ENCODE measurements around the gene FCER2.

FCER2 gene

DNA sequence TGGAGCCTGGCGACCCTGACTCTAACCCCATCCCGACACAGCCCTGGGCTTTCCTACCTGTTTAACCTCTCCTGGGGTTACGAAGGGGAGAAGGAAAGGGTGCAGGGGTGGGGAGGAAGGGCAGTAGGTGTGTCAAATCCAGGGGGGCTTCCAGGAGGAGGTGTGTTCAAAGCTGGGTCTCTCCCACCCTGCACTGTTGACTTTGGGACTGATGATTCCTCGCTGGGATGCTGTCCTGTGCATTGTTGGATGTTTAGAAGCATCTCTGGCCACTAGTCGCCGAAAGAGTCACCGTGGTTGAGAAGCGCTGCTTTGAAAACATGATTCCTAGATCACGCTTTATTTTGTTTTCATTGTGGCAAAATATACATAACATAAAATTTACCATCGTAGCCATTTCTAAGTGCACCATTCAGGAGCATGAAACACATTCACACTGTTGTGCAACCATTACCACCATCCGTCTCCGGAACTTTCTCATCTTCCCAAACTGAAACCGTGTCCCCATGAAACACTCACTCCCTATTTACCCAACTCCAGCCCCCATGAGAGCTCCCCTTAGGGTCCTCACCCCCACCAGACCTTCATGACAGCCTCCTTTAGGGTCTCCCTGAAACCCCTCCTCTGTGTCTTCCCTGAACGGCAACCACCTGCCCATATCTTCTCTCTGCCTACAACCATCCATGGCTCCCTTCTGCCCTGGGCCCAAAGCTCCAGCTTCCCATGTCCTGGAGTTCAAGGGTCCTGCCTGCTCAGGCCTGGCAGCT, 4.4 kb upstream of the FCER2 start:
- in situ Hi-C loops (cut with HindIII; ENCODE audit: low pct_ligation_motif_present, low pct_unique_long_range_greater_than_20kb, low sequenced_read_pairs), result no loop called here
- no peak for DNase-seq

- no peak for DNase-seq
- in situ Hi-C loops (cut with HindIII; ENCODE audit: low pct_ligation_motif_present, low pct_unique_long_range_greater_than_20kb, low sequenced_read_pairs), result no loop called here
Measured at GRCh38 chr19:7705387-7706187, 3.7 kb upstream of the FCER2 start.

DNA sequence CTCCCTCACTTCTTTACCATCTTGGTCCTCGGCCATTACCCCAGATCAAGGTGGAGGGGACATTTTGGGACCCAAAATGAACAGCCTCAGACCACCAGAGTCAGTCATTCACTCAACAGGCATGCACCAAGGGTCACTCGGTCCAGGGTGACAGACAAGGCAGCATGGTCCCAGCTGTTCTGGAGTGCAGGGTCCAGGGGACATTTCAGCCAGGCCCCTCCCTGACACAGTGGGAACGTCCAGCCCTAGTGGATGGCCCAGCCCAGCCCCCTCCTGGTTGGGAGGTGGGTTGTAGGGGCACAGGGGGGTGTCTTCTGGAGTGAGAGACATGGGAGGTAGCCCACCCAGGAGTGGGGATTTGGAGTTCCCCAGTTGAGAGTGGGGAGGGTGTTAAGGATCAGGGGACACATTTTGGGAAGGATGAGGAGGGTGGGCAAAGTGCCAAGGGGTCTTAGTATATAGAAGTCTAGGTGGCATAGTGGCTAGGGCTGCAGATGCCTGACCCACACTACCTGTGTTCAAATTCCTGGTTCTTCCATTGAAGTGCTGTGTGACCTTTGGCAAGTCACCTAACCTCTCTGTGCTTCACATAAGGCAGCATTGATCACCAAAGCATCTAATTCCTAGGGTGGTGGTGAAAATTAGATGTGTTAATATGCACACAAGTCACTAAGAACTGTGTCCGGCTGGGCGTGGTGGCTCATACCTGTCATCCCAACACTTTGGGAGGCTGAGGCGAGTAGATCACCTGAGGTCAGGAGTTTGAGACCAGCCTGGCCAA, 2.5 kb upstream of the FCER2 start:
- no peak for DNase-seq
- in situ Hi-C loops (cut with HindIII; ENCODE audit: low pct_ligation_motif_present, low pct_unique_long_range_greater_than_20kb, low sequenced_read_pairs), result no loop called here

DNA sequence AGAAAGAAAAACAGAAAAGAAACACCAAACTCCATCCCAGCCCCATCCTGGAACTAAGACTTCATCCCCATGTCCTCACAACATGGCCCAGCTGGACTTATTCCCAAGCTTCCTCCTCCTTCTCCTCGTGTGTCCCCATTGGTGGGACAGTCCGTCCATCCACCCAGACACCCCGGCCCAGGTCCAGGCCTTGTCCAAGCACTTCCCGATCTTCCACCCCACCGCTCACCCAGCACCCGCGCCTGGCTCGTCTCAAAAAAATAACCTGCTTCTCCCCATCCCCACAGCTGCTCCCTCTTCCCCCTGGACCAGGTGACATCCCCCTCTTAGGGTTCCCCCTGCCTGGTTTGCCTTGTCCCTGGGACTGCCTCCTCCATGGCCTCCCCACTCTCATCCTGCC, 1.4 kb upstream of the FCER2 start:
- no peak for DNase-seq
- in situ Hi-C loops (cut with HindIII; ENCODE audit: low pct_ligation_motif_present, low pct_unique_long_range_greater_than_20kb, low sequenced_read_pairs), result no loop called here

DNA sequence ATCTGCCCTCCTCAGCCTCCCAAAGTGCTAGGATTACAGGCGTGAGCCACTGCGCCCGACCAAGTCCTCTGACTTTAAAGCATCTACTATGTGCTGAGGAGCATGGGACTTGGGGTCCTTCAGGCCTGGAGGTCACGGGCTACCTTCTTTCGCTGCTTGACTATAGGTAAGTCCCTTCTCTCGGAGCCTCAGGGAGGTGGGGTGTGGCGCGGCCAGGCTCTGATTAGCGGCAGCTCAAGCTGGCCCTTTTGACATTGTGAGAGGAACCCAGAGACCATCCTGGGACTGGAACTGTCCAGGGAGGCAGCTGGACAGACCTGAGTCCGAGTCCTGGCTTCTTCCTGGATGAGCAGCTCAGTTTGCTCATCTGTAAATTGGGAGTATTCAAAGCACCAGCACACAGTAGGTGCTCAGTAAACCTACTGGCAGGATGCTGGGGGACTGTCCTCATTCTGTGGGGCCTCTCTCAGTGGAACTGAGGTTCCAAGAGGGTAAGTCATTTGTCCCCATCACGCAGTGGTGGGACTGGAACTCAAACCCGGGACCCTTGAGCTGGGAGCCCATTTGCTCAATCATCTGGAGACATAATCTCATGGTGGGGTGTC, 780 bp downstream of the FCER2 start:
- in situ Hi-C loops (cut with HindIII; ENCODE audit: low pct_ligation_motif_present, low pct_unique_long_range_greater_than_20kb, low sequenced_read_pairs), result no loop called here
- DNase-seq, result no peak

DNA sequence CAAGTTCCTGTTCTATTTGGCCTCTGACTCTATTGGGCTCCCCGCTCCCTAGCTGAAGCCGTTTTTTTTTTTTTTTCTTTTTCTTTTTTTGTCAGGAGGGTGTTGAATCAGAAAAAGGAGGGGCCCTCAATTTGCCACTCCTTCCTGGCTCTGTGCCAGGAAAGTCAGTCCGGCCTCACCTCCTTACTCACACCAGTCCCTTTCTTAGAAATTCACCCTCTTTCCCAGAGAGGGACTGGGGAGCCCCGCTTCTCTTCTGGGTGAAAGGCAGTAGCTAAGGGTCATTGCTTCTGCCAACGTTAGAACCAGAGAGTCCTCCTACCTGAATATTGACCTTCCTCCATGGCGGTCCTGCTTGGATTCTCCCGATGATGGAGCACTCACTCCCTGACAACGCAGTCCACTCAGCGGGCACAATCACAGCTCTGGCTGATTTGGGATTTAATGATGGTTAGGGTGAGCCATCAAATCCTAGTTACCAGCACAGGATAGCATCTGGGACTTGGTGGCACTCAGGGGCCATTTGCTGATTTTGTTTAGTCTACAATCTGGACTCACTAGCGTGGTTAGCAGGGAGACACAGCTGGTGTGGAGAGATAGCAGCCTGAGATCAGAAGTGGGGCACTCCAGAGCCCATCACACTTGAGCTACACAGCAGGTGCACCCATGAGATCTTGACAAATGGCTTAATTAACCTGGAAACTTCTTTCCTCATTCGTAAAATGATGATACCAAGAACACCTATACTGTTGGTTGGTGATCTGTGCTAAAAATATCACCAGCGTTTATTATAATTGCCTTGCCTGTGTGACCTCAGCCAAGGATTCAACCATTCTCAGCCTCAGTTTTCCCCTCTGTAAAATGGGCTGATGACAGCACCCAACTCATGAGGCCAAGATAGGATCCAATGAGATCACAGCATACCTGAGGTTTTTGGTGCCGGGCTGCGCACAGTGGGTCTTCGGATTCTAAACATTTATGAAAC, 2.2 kb downstream of the FCER2 start:
- in situ Hi-C loops (cut with HindIII; ENCODE audit: low pct_ligation_motif_present, low pct_unique_long_range_greater_than_20kb, low sequenced_read_pairs), result no loop called here

DNA sequence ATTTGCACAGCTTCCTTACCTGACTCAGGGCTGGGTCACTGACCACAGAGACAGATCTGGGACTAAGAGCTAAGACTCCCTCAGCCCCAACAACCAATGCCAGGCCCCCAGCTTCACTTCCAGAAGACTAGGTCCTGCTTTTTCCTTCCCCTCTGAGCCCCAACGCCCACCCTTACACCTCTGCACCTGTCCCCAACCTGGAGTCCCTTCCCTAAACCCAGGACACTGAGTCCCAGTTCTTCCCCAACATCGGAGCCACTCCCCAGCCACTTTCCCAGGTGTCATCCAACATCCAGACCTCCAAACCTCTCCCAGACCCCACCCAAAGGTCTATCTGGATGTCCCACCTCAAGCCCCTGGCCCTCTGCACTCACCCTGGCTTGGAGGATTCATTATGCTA, 2.9 kb downstream of the FCER2 start:
- no peak for DNase-seq
- in situ Hi-C loops (cut with HindIII; ENCODE audit: low pct_ligation_motif_present, low pct_unique_long_range_greater_than_20kb, low sequenced_read_pairs), result no loop called here

More for the DNA sequence above, 2.2 kb downstream of the FCER2 start:
- no peak for DNase-seq

GRCh38 chr19:7698583-7698982, 3.3 kb downstream of the FCER2 start:
- DNase-seq, result no peak
- in situ Hi-C loops (cut with HindIII; ENCODE audit: low pct_ligation_motif_present, low pct_unique_long_range_greater_than_20kb, low sequenced_read_pairs), result no loop called here

GRCh38 chr19:7697721-7698287, 4.1 kb downstream of the FCER2 start:
- DNase-seq, result no peak
- in situ Hi-C loops (cut with HindIII; ENCODE audit: low pct_ligation_motif_present, low pct_unique_long_range_greater_than_20kb, low sequenced_read_pairs), result no loop called here

DNA sequence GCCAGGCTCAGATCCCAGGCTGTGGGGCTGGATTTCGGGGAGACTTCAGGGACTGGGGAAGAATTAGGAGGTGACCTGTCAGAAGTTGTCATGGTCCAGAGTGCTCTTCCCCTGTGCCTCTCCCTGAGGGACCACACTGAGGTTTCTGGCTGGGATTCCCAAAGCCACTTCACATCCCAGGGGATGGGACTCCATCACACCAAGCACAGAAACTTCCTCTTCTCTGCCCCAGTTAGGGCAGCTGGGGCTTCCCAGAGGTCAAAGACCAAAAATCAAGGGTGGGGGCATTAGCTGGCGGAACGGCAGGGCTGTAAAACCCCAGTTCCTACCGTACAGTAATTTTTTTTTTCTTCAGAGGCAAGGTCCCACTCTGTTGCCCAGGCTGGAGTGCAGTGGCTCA, 7.4 kb downstream of the FCER2 start:
- DNase-seq, result no peak
- in situ Hi-C loops (cut with HindIII; ENCODE audit: low pct_ligation_motif_present, low pct_unique_long_range_greater_than_20kb, low sequenced_read_pairs), result no loop called here

GRCh38 chr19:7692417-7693088, 9.4 kb downstream of the FCER2 start:
- no peak for DNase-seq
- in situ Hi-C loops (cut with HindIII; ENCODE audit: low pct_ligation_motif_present, low pct_unique_long_range_greater_than_20kb, low sequenced_read_pairs), result no loop called here

GRCh38 chr19:7691497-7691896, 10.4 kb downstream of the FCER2 start:
- in situ Hi-C loops (cut with HindIII; ENCODE audit: low pct_ligation_motif_present, low pct_unique_long_range_greater_than_20kb, low sequenced_read_pairs), result no loop called here
- no peak for DNase-seq

DNA sequence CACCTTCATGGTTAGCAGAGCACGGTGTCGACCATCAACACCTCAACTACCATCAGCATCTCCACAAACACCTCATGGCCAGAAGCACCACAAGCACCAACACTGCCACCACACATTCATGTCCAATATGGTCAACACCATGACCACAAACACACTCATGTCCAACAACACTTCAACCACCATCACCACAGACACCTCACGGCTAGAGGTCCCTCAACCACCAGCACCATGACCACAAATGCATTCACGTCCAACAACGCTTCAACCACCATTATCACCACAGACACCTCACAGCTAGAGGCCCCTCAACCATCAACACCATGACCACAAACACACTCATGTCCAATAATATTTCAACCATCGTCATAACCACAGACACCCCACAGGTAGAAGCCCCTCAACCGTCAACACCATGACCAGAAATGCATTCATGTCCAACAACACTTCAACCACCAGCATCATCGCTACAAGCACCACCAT, 11.1 kb downstream of the FCER2 start:
- DNase-seq, result no peak

GRCh38 chr19:7689165-7689564, 12.8 kb downstream of the FCER2 start:
- in situ Hi-C loops (cut with HindIII; ENCODE audit: low pct_ligation_motif_present, low pct_unique_long_range_greater_than_20kb, low sequenced_read_pairs), result no loop called here
- DNase-seq, result no peak

More for the DNA sequence above, 11.1 kb downstream of the FCER2 start:
- in situ Hi-C loops (cut with HindIII; ENCODE audit: low pct_ligation_motif_present, low pct_unique_long_range_greater_than_20kb, low sequenced_read_pairs), result no loop called here

GRCh38 chr19:7687177-7687576, 14.8 kb downstream of the FCER2 start:
- in situ Hi-C loops (cut with HindIII; ENCODE audit: low pct_ligation_motif_present, low pct_unique_long_range_greater_than_20kb, low sequenced_read_pairs), result no loop called here
- DNase-seq, result no peak

DNA sequence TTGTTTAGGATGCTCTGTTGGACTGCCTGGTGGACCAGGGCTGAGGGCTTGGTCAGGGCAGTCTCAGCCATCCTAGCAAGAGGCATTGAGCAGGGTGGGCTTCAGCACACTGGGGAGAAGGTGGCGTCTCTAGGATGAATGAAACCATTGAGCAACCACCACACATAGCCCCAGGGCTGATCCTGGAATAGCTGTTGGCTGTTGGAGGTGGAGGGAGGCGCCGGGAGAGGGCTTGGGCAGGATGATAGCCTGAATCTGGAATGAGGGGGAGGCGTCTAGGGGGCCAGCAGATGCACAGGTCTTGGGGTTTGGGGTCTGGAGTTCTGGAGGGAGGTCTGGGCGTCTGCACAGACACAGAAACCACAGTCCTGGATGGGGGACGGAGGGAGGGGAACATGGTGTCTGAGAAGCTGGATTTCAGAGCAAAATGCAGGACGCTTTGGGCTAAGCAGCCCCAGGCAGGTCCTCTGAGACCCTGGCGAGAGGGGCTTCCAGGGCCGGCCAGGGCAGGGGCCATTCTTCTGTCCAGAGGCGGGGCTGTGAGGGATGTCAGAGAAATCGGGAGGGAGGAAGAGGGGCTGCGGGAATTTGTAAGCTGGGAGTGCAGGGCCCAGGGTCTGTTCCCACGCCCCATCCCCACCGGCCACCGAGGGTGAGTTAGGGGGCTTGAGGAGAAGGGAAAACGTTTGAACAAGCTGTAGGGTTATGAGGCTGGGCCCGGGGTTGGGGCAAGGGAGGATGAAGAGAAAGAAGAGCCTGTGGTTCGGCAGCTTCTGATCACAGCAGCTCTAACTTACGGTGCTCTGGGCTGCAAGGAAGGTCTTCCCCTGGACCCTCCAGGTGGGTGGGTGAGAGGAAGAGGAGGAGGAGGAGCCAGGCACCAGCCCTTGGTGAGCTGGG, 16.1 kb downstream of the FCER2 start:
- no peak for DNase-seq
- in situ Hi-C loops (cut with HindIII; ENCODE audit: low pct_ligation_motif_present, low pct_unique_long_range_greater_than_20kb, low sequenced_read_pairs), result no loop called here

Measured in ACHN (cell line).